NT2/D1 (cell line): ENCODE results near the gene BTBD10.

Experiments
- DNase-seq: peaks from one replicate; pipeline ENCODE4 v3.0.0-alpha.2; 2011; ENCODE audit warnings: low read depth, low spot score
- H3K27me3 ChIP-seq: 2 replicates; pipeline ENCODE4 v1.6.0; 2011; ENCODE audit warnings: mild to moderate bottlenecking; ENCODE audit not compliant: insufficient read length, insufficient read depth
- H3K36me3 ChIP-seq: 2 replicates; pipeline ENCODE4 v1.6.1; 2011; ENCODE audit warnings: mild to moderate bottlenecking, low read length, mixed read lengths; ENCODE audit not compliant: insufficient read depth, insufficient read length
- H3K4me1 ChIP-seq: 2 replicates; pipeline ENCODE4 v1.5.1; 2011; ENCODE audit not compliant: insufficient read depth, insufficient read length
- H3K4me3 ChIP-seq: 2 replicates; pipeline ENCODE4 v1.5.1; 2011; ENCODE audit warnings: low read depth; ENCODE audit not compliant: insufficient read length
- H3K9ac ChIP-seq: 2 replicates; pipeline ENCODE4 v1.6.0; 2011; ENCODE audit warnings: low read depth; ENCODE audit not compliant: insufficient read length
- H3K9me3 ChIP-seq: 2 replicates; pipeline ENCODE4 v1.5.1; 2011; ENCODE audit warnings: mild to moderate bottlenecking, low read length; ENCODE audit not compliant: insufficient read depth
- SUZ12 ChIP-seq: IDR thresholded peaks from 2 replicates; pipeline ENCODE4 v1.6.1; 2011; ENCODE audit not compliant: insufficient read length, insufficient read depth; ENCODE audit errors: extremely low read depth
- YY1 ChIP-seq: IDR thresholded peaks from 2 replicates; pipeline ENCODE4 v1.6.1; 2011; ENCODE audit not compliant: insufficient read length, insufficient read depth
- ZNF274 ChIP-seq: IDR thresholded peaks from 2 replicates; pipeline ENCODE4 v1.6.1; 2011; ENCODE audit warnings: mild to moderate bottlenecking, low read depth, low read length

Gene BTBD10

DNA sequence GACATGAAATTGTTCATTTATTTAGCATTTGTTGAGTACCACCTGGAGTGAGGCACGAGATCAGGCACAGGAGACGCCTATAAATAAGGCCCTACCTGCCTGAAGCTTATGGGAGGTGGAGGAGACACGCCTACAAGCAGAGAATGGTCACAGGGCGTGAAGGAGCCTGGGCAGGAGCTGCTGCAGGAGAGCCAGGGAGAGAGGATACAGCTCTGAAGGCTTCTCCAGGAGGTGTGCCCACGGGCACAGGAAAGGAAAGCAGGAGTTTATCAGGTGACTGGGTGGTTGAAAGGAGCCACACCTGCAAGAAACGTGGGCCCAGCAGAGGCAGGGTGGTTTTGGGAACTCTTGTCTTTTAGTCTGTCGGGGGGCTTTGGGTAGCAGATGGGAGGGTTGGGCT, 115.1 kb downstream of the BTBD10 start:
- no peak overlapping the region for H3K4me3 ChIP-seq
- peaks cover 5% of the 10 kb centered on the region for H3K4me1 ChIP-seq
- DNase-seq: no peak
- no peaks in the 10 kb centered on the region for H3K27me3 ChIP-seq
- no peak overlapping the region for H3K9ac ChIP-seq
- TF ChIP-seq YY1: no peak
- TF ChIP-seq ZNF274: no peak
- no peak for TF ChIP-seq SUZ12
- H3K9me3 ChIP-seq: no peaks in the 10 kb centered on the region
- peaks cover 2% of the 10 kb centered on the region for H3K36me3 ChIP-seq

DNA sequence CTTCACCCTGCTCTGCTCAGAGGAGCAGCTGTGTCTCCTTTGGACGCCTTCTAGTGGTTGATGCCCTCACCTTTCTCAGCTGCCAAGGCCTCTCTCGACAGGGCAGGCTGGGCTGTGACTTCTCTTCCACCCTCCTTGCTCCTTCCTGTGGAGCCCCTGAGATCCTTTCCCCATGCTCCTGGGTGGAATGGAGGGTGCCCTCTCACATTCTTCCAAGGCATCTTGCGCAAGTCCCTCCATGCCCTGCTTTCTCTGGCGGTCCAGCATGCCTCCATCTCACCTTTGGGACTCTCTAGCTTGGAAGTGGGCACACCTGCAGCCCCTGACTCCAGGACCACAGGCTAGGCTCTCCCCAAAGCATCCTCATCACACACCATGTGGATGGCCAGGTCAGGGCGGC, 116.6 kb downstream of the BTBD10 start:
- Histone ChIP-seq H3K9me3 (no peaks in the 10 kb centered on the region), H3K4me1 (peaks cover 5% of the 10 kb centered on the region), H3K9ac (no peak overlapping the region), H3K36me3 (peaks cover under 1% of the 10 kb centered on the region), H3K27me3 (no peaks in the 10 kb centered on the region), H3K4me3 (no peak overlapping the region)
- TF ChIP-seq ZNF274 (no peak), SUZ12 (no peak), YY1 (no peak)
- no peak for DNase-seq

DNA sequence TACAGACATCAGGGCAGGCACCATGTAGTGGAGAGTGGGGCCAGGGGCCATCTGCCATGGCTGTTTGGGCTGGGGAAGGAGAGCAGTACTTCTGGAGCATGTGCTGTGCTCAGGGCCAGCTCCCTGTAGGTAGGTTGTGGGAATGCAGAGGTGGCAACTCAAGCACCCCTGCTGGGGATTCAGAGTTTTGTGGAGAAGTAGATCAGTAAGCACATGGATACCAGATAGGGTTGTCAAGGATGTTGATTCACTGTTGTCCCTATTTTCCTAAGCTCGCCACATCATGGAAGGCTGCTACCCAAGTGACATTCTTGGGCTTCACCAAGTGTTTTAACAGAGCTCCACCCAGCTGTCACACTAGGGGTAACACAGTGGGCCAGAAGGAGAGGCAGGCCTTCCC, 118.2 kb downstream of the BTBD10 start:
- H3K4me3 ChIP-seq: no peak overlapping the region
- no peaks in the 10 kb centered on the region for H3K9me3 ChIP-seq
- H3K27me3 ChIP-seq: no peaks in the 10 kb centered on the region
- no peak overlapping the region for H3K9ac ChIP-seq
- H3K4me1 ChIP-seq: peaks cover 5% of the 10 kb centered on the region
- H3K36me3 ChIP-seq: no peaks in the 10 kb centered on the region
- TF ChIP-seq SUZ12 (no peak), YY1 (no peak), ZNF274 (no peak)
- no peak for DNase-seq

DNA sequence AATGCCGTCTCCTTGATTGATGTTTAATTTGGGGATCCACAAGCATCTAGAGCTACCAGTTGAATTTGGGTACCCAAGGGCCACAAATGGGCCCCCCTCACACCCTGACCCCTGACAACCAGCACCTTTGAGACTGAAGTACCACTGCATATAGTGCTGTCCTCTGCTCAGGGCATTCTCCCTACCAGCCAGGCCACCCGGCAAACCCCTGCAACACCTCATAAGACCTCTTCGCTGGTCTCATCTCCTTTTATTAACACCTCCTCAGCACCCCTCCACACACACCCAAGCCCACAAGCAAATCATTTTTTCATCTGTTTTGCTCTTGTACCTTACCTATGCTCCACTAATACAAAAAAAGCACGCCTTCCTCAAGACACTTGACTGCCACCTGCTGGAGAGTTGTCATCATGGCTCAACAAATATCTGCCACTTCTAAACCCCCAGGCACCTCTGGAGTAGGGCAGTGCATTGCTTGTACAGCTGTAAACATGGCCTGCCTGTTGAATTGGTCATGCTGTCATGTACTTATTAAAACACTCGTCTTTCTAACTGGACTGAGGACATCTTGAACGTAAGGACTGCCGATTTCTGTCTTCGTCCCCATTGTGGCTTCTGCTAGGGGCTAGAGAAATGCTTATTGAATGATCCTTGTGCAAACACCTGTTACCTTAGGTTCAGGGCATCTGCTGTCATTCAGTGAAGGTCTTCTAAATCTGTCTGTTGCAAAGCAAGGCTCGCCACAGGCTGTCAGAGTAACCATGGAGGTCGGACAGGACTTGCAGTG, 118.9 kb downstream of the BTBD10 start:
- Histone ChIP-seq H3K9me3 (no peaks in the 10 kb centered on the region), H3K4me3 (no peak overlapping the region), H3K4me1 (peaks cover 5% of the 10 kb centered on the region), H3K27me3 (no peaks in the 10 kb centered on the region), H3K9ac (no peak overlapping the region), H3K36me3 (no peaks in the 10 kb centered on the region)
- DNase-seq: peak; percentile 63
- TF ChIP-seq SUZ12: no peak
- TF ChIP-seq YY1: no peak
- TF ChIP-seq ZNF274: no peak

DNA sequence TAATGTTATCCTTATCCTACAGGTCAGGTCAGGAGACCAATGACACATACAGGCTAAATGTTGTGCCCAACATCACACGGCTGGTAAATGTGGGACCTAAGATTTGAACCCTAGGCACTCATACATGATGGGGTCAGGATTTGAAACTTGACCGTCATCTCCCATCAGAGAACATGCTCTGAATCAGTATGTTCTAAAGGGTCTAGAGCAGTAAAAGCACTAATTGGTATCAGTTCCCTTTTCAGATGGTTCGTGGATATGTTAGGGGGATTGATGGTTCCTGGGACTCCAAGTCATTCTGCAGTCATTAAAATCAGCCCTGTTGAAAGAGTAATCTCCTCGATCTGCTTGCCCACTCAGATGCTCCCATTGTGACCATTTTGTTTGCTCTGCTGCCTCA, 120.0 kb downstream of the BTBD10 start:
- Histone ChIP-seq H3K4me3 (no peak overlapping the region), H3K27me3 (no peaks in the 10 kb centered on the region), H3K9ac (no peak overlapping the region), H3K9me3 (no peaks in the 10 kb centered on the region), H3K4me1 (peaks cover 3% of the 10 kb centered on the region), H3K36me3 (no peaks in the 10 kb centered on the region)
- no peak for DNase-seq
- no peak for TF ChIP-seq YY1
- TF ChIP-seq ZNF274: no peak
- no peak for TF ChIP-seq SUZ12

DNA sequence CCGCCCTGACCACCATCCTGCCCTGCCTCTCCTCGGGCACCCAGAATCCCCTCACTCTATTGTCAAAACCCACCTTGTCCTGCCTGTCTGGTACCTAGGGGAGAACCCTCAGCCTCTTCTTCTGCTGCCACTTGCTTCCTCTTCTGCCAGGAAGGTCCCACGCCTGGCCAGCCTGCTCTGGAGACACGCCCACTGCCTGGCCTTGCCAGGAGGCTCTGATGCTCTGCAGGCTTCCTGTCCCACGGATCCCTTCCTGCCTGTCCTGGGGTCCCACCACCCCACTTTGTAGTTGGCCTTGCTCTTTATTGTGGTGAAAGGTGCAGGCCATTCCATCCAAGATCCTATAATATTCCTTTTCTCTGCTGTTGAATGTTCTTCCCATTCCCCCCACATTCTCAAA, 122.0 kb downstream of the BTBD10 start:
- no peaks in the 10 kb centered on the region for H3K27me3 ChIP-seq
- DNase-seq: no peak
- no peak overlapping the region for H3K4me3 ChIP-seq
- TF ChIP-seq SUZ12 (no peak), ZNF274 (no peak), YY1 (no peak)
- H3K4me1 ChIP-seq: peaks cover 3% of the 10 kb centered on the region
- no peak overlapping the region for H3K9ac ChIP-seq
- H3K36me3 ChIP-seq: no peaks in the 10 kb centered on the region
- no peaks in the 10 kb centered on the region for H3K9me3 ChIP-seq

DNA sequence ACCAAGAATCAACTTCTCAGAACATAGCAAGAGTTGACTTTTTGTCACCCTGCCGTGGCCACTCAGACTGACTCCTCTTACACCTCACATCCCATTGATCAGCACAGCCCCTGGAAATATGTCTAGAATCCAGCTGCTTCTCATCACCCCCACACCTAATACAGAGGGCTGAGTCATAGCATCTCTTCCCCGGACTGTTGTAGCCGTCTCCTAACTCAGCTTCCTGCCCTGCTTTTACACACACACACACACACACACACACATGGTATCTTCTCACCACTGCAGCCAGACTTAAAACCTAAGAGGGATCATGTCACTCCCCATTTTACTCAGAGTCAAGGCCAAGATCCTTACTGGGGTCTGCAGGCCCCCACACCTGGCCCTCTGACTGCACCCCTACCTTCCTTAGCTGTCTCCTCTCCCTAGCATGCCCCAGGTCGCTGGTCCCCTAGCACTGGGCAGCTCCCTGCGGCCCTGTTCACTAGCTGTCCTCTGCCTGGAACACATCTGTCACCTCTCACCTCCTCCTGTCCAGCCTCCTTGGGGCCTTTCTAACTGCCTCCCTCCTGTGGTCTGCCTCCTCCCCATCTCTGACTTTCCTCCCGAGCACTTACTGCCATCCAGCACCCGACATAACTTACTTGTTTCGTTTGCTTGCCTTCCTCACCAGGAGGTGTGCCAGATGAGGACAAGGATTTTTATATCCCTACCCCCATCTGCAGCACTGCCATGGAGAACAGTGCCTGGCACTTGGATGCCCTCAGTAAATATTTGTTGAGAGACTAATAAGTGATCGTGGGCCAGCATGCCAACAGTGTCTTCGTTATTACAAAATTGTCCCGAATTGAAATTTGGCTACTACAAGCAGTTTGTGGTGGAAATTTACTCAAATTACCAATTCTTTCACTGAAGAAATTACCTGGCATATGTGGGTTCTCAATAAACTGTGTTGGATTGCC, 123.5 kb downstream of the BTBD10 start:
- no peaks in the 10 kb centered on the region for H3K27me3 ChIP-seq
- no peak overlapping the region for H3K4me3 ChIP-seq
- no peak for DNase-seq
- H3K9ac ChIP-seq: no peak overlapping the region
- no peaks in the 10 kb centered on the region for H3K36me3 ChIP-seq
- no peaks in the 10 kb centered on the region for H3K9me3 ChIP-seq
- H3K4me1 ChIP-seq: peaks cover 3% of the 10 kb centered on the region
- TF ChIP-seq YY1: no peak
- TF ChIP-seq SUZ12: no peak
- no peak for TF ChIP-seq ZNF274
